GM19468 (cell line): ENCODE results near the gene EOMES.

Experiments used
- ATAC-seq: cut with Tn5 transposase; IDR thresholded peaks from one replicate; pipeline ENCODE4 v1.9.1; 2021; ENCODE audit warnings: mild to moderate bottlenecking, moderate library complexity, moderate number of reproducible peaks; ENCODE audit not compliant: unreplicated experiment; ENCODE audit errors: extremely low read depth

Gene EOMES

DNA sequence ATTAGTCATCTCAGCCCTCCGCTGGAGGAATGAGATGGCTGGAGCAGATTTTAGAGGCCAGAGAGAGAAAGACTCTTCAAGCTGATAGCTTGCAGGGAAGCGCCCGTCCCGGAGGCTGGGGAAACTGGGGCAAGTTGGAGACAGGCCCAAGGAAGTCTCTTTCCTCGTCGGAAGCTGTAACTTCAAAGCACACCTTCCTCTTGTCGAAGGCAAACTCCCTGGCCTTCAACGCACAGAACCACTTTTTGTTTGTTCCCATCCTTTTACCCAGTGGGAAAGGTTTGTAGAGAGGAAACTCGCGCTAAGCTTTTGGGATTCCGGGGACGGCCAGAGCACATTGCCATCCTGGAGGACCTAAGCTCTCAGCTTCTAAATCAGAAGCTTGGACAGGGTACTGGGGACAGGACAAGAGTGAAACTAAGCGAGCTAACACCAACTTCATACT is 900 bp upstream of the EOMES start:
- no peak for ATAC-seq

DNA sequence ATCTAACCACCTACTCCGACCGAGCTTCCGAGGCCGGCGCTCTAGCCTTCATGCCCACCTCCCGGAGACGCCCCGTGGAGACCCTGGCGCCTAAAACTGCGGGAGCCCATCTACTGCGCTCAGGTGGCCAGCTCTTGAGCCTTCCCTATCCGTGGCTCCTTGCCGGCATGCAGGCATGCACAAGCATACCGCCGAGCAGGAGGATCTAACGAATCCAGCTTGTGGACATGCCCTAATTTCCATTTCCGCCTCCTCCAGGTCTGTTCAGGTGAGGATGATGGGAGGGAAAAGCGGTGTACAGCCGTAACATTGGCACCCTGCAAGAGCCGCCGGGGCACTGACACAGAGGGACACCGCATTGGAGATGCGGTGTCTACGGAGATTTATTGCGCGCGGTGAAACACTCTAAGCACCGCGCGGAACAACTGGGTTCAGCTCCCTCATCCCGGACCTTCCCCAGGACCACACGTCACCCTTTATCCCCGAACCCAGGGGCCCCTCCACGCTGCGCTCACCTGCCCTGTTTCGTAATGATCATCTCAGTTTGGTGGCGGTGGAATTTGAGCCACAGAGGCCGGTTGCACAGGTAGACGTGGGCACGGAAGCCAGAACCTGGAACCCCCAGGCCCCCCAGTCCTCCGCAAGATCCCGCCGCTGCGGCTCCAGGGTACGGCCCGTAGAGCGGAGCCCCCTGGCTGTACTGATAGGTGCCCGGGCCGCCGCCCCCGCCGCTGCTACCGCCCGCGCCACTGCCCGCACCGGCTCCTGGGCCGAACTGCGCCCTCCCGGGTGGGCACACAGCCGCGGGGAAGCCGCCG is 1.0 kb downstream of the EOMES start:
- no peak for ATAC-seq

GRCh38 chr3:27719314-27720003 is 2.7 kb downstream of the EOMES start:
- no peak for ATAC-seq

DNA sequence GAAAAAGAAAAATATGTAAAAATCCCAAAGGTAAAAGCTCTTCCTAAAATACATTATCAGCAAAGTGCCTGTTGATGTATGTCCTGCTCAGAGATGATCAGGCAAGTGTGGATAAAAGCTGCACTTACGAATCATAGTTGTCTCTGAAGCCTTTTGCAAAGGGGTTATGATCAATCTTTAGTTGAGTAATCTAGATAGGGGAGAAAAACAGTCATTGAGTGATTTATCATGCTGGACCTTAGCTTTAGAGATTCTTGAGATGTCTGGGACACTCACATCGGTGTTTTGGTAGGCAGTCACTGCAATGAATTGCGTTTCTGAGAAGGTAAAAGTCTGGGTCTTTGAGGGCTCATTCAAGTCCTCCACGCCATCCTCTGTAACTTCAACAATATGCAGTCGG is 3.7 kb downstream of the EOMES start:
- ATAC-seq, result no peak

DNA sequence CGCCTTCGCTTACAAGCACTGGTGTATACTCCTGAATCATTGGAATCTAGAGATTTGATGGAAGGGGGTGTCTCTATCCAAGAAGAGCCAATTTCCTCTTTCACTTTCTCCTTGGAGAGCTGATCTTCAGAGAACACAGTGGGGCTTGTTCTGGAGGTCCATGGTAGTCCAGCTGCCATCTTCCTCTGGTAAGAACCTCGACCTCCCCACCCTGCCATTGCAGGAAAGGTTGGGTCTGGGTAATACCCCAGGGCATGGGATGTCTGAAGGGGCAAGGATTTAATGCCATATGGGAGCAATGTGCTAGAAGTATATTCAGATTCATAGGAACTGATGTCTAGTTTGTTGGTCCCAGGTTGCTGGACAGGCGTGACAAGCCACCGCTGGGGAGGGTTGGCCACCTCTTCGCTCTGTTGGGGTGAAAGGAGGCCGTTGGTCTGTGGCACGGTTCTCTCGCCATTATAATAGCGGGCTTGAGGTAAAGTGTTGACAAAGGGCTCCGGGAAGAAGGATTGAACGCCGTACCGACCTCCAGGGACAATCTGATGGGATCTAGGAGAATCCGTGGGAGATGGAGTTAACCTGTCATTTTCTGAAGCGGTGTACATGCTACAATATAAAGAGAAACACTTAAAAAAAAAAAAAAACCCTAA is 4.8 kb downstream of the EOMES start:
- no peak for ATAC-seq

- no peak for ATAC-seq
Observed at GRCh38 chr3:27716309-27716708, 5.8 kb downstream of the EOMES start.

- no peak for ATAC-seq
Observed at GRCh38 chr3:27715863-27716262, 6.3 kb downstream of the EOMES start.

GRCh38 chr3:27715454-27715806 is 6.7 kb downstream of the EOMES start:
- ATAC-seq, result no peak

GRCh38 chr3:27714692-27715453 is 7.2 kb downstream of the EOMES start:
- ATAC-seq, result no peak

DNA sequence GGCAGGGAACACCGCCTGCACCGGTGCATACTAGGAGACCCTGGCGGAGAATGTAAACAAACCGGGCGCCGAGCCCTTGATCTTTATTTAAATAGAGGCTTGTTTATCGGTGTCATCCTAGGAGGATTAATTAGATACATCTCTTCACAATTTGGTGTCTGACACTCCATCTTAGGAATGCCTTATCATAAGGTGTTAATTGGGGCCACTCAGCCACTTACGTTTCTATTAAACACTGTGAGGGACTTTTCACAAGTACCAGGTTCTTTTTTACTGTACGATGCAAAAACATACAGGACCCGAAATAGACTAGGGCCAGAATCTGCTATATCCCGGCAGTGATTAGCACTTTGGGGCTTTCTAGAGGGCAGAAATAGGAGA is 8.0 kb downstream of the EOMES start:
- ATAC-seq, result no peak

GRCh38 chr3:27713435-27714145 is 8.5 kb downstream of the EOMES start:
- ATAC-seq, result no peak

GRCh38 chr3:27713078-27713423 is 9.1 kb downstream of the EOMES start:
- ATAC-seq, result no peak

- peak; percentile 85 for ATAC-seq
Observed at GRCh38 chr3:27712136-27713077, 9.7 kb downstream of the EOMES start.

GRCh38 chr3:27708250-27708649 is 13.9 kb downstream of the EOMES start:
- ATAC-seq, result no peak

- no peak for ATAC-seq
Observed at GRCh38 chr3:27699067-27699466, 23.1 kb downstream of the EOMES start.

- ATAC-seq, result no peak
Observed at GRCh38 chr3:27696906-27697305, 25.2 kb downstream of the EOMES start.

GRCh38 chr3:27695636-27696035 is 26.5 kb downstream of the EOMES start:
- no peak for ATAC-seq

GRCh38 chr3:27688053-27688452 is 34.1 kb downstream of the EOMES start:
- ATAC-seq, result no peak

- no peak for ATAC-seq
Observed at GRCh38 chr3:27686642-27687041, 35.5 kb downstream of the EOMES start.
